ENCODE measurements around the gene VPS54.
"Not testable (repeated sequence)": the region's sequence is repeated elsewhere in the genome, so short reads cannot be mapped to it uniquely, and the experiment has no call there.

- TF ChIP-seq CTCF, POLR2AphosphoS5, POLR2A (IDR thresholded peaks at IDR 0.05): not testable (repeated sequence)
Observed at GRCh38 chr2:63996582-63997198, 22.5 kb downstream of the VPS54 start.
